HL-60 (cell line): ENCODE data around the gene CPT2.

Source experiments
- GABPA ChIP-seq: IDR thresholded peaks from 2 replicates; pipeline ENCODE4 v1.6.1; 2012; ENCODE audit warnings: low read depth
- POLR2AphosphoS5 ChIP-seq: IDR thresholded peaks from 2 replicates; pipeline ENCODE4 v1.6.1; 2012; ENCODE audit warnings: low read depth
- REST ChIP-seq: IDR thresholded peaks from 2 replicates; pipeline ENCODE4 v1.6.1; 2012; ENCODE audit warnings: low read depth; ENCODE audit not compliant: insufficient replicate concordance
- TF ChIP-seq, protein P1 (sequence below): IDR thresholded peaks from one replicate; pipeline ENCODE4 v1.5.1; 2011; ENCODE audit warnings: low read length, control low read depth, inconsistent platforms; ENCODE audit not compliant: insufficient read depth

- TF ChIP-seq, protein P1, sequence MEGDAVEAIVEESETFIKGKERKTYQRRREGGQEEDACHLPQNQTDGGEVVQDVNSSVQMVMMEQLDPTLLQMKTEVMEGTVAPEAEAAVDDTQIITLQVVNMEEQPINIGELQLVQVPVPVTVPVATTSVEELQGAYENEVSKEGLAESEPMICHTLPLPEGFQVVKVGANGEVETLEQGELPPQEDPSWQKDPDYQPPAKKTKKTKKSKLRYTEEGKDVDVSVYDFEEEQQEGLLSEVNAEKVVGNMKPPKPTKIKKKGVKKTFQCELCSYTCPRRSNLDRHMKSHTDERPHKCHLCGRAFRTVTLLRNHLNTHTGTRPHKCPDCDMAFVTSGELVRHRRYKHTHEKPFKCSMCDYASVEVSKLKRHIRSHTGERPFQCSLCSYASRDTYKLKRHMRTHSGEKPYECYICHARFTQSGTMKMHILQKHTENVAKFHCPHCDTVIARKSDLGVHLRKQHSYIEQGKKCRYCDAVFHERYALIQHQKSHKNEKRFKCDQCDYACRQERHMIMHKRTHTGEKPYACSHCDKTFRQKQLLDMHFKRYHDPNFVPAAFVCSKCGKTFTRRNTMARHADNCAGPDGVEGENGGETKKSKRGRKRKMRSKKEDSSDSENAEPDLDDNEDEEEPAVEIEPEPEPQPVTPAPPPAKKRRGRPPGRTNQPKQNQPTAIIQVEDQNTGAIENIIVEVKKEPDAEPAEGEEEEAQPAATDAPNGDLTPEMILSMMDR: no peak
- TF ChIP-seq POLR2AphosphoS5: no peak
- no peak for TF ChIP-seq GABPA
- TF ChIP-seq REST: no peak
These were observed 1.2 kb upstream of the CPT2 start for GRCh38 chr1:53195246-53196016.
